DOHH2 (cell line): Measurements from ENCODE around the gene FXYD4.
"Not testable (repeated sequence)": the region's sequence is repeated elsewhere in the genome, so short reads cannot be mapped to it uniquely, and the experiment has no call there.

Source experiments
- H3F3A ChIP-seq: fragments of 200-600 bp; sonication (generic), shearing (Covaris generic); 2 replicates; pipeline ENCODE4 v1.6.0; 2016; ENCODE audit warnings: antibody characterized with exemption, mild to moderate bottlenecking; ENCODE audit not compliant: control insufficient read depth, insufficient read depth
- H3K27ac ChIP-seq: fragments of 200-600 bp; sonication (generic); 2 replicates; pipeline ENCODE4 v1.5.1; 2014; ENCODE audit warnings: low read depth, mild to moderate bottlenecking, low read length, moderate library complexity
- H3K27me3 ChIP-seq: fragments of 200-600 bp; sonication (generic); 2 replicates; pipeline ENCODE4 v1.6.1; 2014; ENCODE audit warnings: mild to moderate bottlenecking, low read length, mixed read lengths; ENCODE audit not compliant: control insufficient read depth
- H3K36me3 ChIP-seq: fragments of 200-600 bp; sonication (generic); 2 replicates; pipeline ENCODE4 v1.6.1; 2014; ENCODE audit warnings: mild to moderate bottlenecking, low read length, moderate library complexity, mixed read lengths; ENCODE audit not compliant: control insufficient read depth
- H3K4me1 ChIP-seq: fragments of 200-600 bp; sonication (generic); 2 replicates; pipeline ENCODE4 v1.6.1; 2014; ENCODE audit warnings: mild to moderate bottlenecking, low read length, mixed read lengths; ENCODE audit not compliant: control insufficient read depth
- H3K4me2 ChIP-seq: fragments of 200-600 bp; sonication (generic); 2 replicates; pipeline ENCODE4 v1.6.0; 2014; ENCODE audit warnings: mild to moderate bottlenecking, low read length, moderate library complexity
- H3K4me3 ChIP-seq: fragments of 200-600 bp; sonication (generic); 2 replicates; pipeline ENCODE4 v1.5.1; 2014; ENCODE audit warnings: mild to moderate bottlenecking, low read length, mixed read lengths
- H3K79me2 ChIP-seq: fragments of 200-600 bp; sonication (generic); 2 replicates; pipeline ENCODE4 v1.6.1; 2014; ENCODE audit warnings: mild to moderate bottlenecking, low read length, mixed read lengths; ENCODE audit not compliant: control insufficient read depth
- H3K9me2 ChIP-seq: fragments of 200-600 bp; sonication (generic); replicated peaks from 2 replicates; pipeline ENCODE4 v1.6.1; 2014; ENCODE audit warnings: mild to moderate bottlenecking, low read length, mixed read lengths; ENCODE audit not compliant: control insufficient read depth
- H3K9me3 ChIP-seq: fragments of 200-600 bp; sonication (generic); 2 replicates; pipeline ENCODE4 v1.6.1; 2014; ENCODE audit warnings: antibody characterized with exemption, low read length, mixed read lengths; ENCODE audit not compliant: control insufficient read depth, insufficient read depth
- H4K20me1 ChIP-seq: fragments of 200-600 bp; sonication (generic); 2 replicates; pipeline ENCODE4 v1.6.0; 2014; ENCODE audit warnings: low read depth, mild to moderate bottlenecking, antibody characterized with exemption, low read length, moderate library complexity; ENCODE audit not compliant: control insufficient read depth, insufficient read depth
- CTCF ChIP-seq: fragments of 200-600 bp; sonication (generic); IDR thresholded peaks from one replicate; pipeline ENCODE4 v1.5.1; 2014; ENCODE audit warnings: antibody characterized with exemption, mild to moderate bottlenecking, low read depth, low read length; ENCODE audit not compliant: poor library complexity, severe bottlenecking
- EZH2phosphoT487 ChIP-seq: fragments of 200-600 bp; sonication (generic); IDR thresholded peaks from 2 replicates; pipeline ENCODE4 v1.6.1; 2017; ENCODE audit warnings: borderline replicate concordance, mild to moderate bottlenecking, antibody characterized with exemption, low read length, moderate library complexity, mixed read lengths

The FXYD4 gene

GRCh38 chr10:43421201-43421507 is 49.7 kb downstream of the FXYD4 start:
- Histone ChIP-seq H3K9me3 (no peaks in the 10 kb centered on the region), H3K79me2 (no peaks in the 10 kb centered on the region), H3K27me3 (no peaks in the 10 kb centered on the region), H3K36me3 (no peaks in the 10 kb centered on the region), H3K27ac (peak overlapping the region; percentile 79), H3K9me2 (no peaks in the 10 kb centered on the region), H3K4me2 (peak overlapping the region; percentile 98), H4K20me1 (no peaks in the 10 kb centered on the region), H3K4me1 (peaks cover 51% of the 10 kb centered on the region), H3K4me3 (peak overlapping the region; percentile 83), H3F3A (peaks cover 30% of the 10 kb centered on the region)
- TF ChIP-seq CTCF (no peak), EZH2phosphoT487 (no peak)

GRCh38 chr10:43421519-43421918 is 50.1 kb downstream of the FXYD4 start:
- Histone ChIP-seq H3K4me3 (peak overlapping the region; percentile 83), H3K9me3 (no peaks in the 10 kb centered on the region), H3K27me3 (no peaks in the 10 kb centered on the region), H3K4me1 (peaks cover 52% of the 10 kb centered on the region), H4K20me1 (no peaks in the 10 kb centered on the region), H3K36me3 (no peaks in the 10 kb centered on the region), H3K4me2 (peak overlapping the region; percentile 98), H3F3A (peaks cover 30% of the 10 kb centered on the region), H3K79me2 (no peaks in the 10 kb centered on the region), H3K9me2 (no peaks in the 10 kb centered on the region), H3K27ac (peak overlapping the region; percentile 79)
- no peak for TF ChIP-seq EZH2phosphoT487
- no peak for TF ChIP-seq CTCF

GRCh38 chr10:43421944-43422343 is 50.5 kb downstream of the FXYD4 start:
- H3F3A ChIP-seq: peaks cover 31% of the 10 kb centered on the region
- peaks cover 56% of the 10 kb centered on the region for H3K4me1 ChIP-seq
- H3K27me3 ChIP-seq, H3K4me3 ChIP-seq, H3K36me3 ChIP-seq, H3K9me2 ChIP-seq, H4K20me1 ChIP-seq, H3K9me3 ChIP-seq, H3K27ac ChIP-seq, H3K79me2 ChIP-seq: not testable (repeated sequence)
- peak overlapping the region; percentile 98 for H3K4me2 ChIP-seq

GRCh38 chr10:43424416-43424815 is 53.0 kb downstream of the FXYD4 start:
- no peak overlapping the region for H3K4me3 ChIP-seq
- H3K9me2 ChIP-seq: no peaks in the 10 kb centered on the region
- H3K4me2 ChIP-seq: no peak overlapping the region
- H3K36me3 ChIP-seq: no peaks in the 10 kb centered on the region
- H3K27ac ChIP-seq: no peak overlapping the region
- H3K79me2 ChIP-seq: no peaks in the 10 kb centered on the region
- H3K9me3 ChIP-seq: no peaks in the 10 kb centered on the region
- peaks cover 52% of the 10 kb centered on the region for H3K4me1 ChIP-seq
- no peaks in the 10 kb centered on the region for H4K20me1 ChIP-seq
- no peak for TF ChIP-seq CTCF
- no peak for TF ChIP-seq EZH2phosphoT487
- H3K27me3 ChIP-seq: no peaks in the 10 kb centered on the region
- peaks cover 20% of the 10 kb centered on the region for H3F3A ChIP-seq
